Memory B cell (primary cell): Measurements from ENCODE around the gene RAB15.

ENCODE experiments used
- ATAC-seq: fragments of 150-1000 bp; cut with Tn5 transposase; 2 replicates; pipeline ENCODE4 v1.10.0; 2021; ENCODE audit warnings: low read depth, mild to moderate bottlenecking, moderate library complexity
- DNase-seq, 2 donors: peaks; one replicate each; pipeline ENCODE4 v3.0.0; 2022; ENCODE audit warnings: low spot score in 2 of 2
- H3K27ac Mint-ChIP-seq: one replicate; pipeline ENCODE4 v1.8.0; 2022; ENCODE audit warnings: mild to moderate bottlenecking, moderate library complexity, mixed read lengths
- H3K27me3 Mint-ChIP-seq: one replicate; pipeline ENCODE4 v1.8.0; 2022; ENCODE audit warnings: mixed read lengths
- H3K36me3 Mint-ChIP-seq: one replicate; pipeline ENCODE4 v1.8.0; 2022; ENCODE audit warnings: mild to moderate bottlenecking, mixed read lengths
- H3K4me1 Mint-ChIP-seq: one replicate; pipeline ENCODE4 v1.8.0; 2022; ENCODE audit warnings: mixed read lengths
- H3K4me3 Mint-ChIP-seq: one replicate; pipeline ENCODE4 v1.8.0; 2022; ENCODE audit warnings: mild to moderate bottlenecking, moderate library complexity, mixed read lengths
- H3K9me3 Mint-ChIP-seq: one replicate; pipeline ENCODE4 v1.8.0; 2022; ENCODE audit warnings: mixed read lengths

RAB15 gene

GRCh38 chr14:64910847-64911495, 61.2 kb downstream of the RAB15 start:
- Mint-ChIP-seq H3K9me3 (no peaks in the 10 kb centered on the region), H3K4me3 (no peak overlapping the region), H3K4me1 (peaks cover 15% of the 10 kb centered on the region), H3K27ac (no peak overlapping the region), H3K27me3 (peaks cover 5% of the 10 kb centered on the region), H3K36me3 (no peaks in the 10 kb centered on the region)
- ATAC-seq (no peak), DNase-seq (no peak)

DNA sequence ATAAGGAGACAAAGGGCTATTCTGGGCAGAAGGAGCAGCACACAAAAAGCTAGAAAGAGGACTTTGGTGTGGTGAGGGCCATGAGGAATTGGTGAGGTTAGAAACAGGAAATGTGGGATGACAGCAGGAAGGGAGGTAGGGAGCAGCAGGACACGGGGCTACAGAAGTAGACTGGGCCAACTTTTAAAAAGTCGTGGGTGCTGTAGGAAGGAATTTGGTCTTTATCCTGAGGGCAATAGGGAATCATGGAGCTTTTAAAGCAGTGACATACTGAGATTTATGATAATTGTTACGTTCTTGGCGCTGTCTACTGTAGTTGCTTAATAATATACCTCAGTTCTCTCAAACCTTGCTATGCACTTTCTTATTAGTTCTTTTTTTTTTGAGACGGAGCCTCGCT, 66.1 kb downstream of the RAB15 start:
- ATAC-seq (no peak), DNase-seq (no peak)
- peaks cover 21% of the 10 kb centered on the region for H3K27me3 Mint-ChIP-seq
- H3K9me3 Mint-ChIP-seq = no peaks in the 10 kb centered on the region
- H3K4me1 Mint-ChIP-seq = no peaks in the 10 kb centered on the region
- H3K27ac Mint-ChIP-seq = no peak overlapping the region
- H3K4me3 Mint-ChIP-seq = no peak overlapping the region
- no peaks in the 10 kb centered on the region for H3K36me3 Mint-ChIP-seq

- peaks cover 24% of the 10 kb centered on the region for H3K27me3 Mint-ChIP-seq
- DNase-seq (no peak), ATAC-seq (no peak)
- H3K9me3 Mint-ChIP-seq = no peaks in the 10 kb centered on the region
- no peaks in the 10 kb centered on the region for H3K4me1 Mint-ChIP-seq
- no peak overlapping the region for H3K4me3 Mint-ChIP-seq
- no peaks in the 10 kb centered on the region for H3K36me3 Mint-ChIP-seq
- H3K27ac Mint-ChIP-seq = no peak overlapping the region
These were observed 72.2 kb downstream of the RAB15 start for GRCh38 chr14:64899958-64900357.
